ENCODE results near the gene FREM2. TPM values are rescaled to one million over a fixed set of nuclear protein-coding genes. Genes with fewer than 3 reads are reported as not detected.
A peak's percentile ranks its signal among the peaks of the same experiment; 100 is the strongest.

Gene FREM2
- total and polyA plus RNA-seq, 4 donors = 1.6 to 58.3 (median 9.4) TPM

GRCh38 chr13:38685431-38685830 lies 1.4 kb upstream of the FREM2 start:
- 53 to 60% methylated on average over 2 of the region's 2 CpGs for WGBS, 2 donors
- Histone ChIP-seq H3K9me3 (ENCODE audit: control insufficient read depth in 4 of 4, insufficient read depth in 3 of 4, low read length in 3 of 4) (no peaks in the 10 kb centered on the region), H3K27ac (ENCODE audit: low read depth in 1 of 2, low read length in 1 of 2) (no peak overlapping the region), H3K4me1 (ENCODE audit: control insufficient read depth in 5 of 5, insufficient read depth in 5 of 5, low read length in 5 of 5) (peaks cover 0 to 17% (median 8%) of the 10 kb centered on the region in 5 donors), H3K27me3 (ENCODE audit: control insufficient read depth in 3 of 3, insufficient read depth in 3 of 3, low read length in 2 of 3) (peaks cover 4 to 22% (median 17%) of the 10 kb centered on the region in 3 donors), H3K36me3 (ENCODE audit: control insufficient read depth in 4 of 4, insufficient read depth in 4 of 4, low read length in 4 of 4) (no peaks in the 10 kb centered on the region), H3K9ac (ENCODE audit: insufficient read depth in 1 of 2, low read length in 2 of 2) (no peak overlapping the region), H3K4me3 (no peak overlapping the region)
- ATAC-seq (ENCODE audit: insufficient read depth, low FRiP score) = no peak
- TF ChIP-seq CTCF (IDR thresholded peaks at IDR 0.05; ENCODE audit: control extremely low read depth, extremely low read depth) = no peak
- DNase-seq = no peak

GRCh38 chr13:38685974-38686576 lies 802 bp upstream of the FREM2 start:
- peaks cover 0 to 17% (median 8%) of the 10 kb centered on the region in 5 donors for H3K4me1 ChIP-seq (ENCODE audit: control insufficient read depth in 5 of 5, insufficient read depth in 5 of 5, low read length in 5 of 5)
- peaks cover 4 to 22% (median 17%) of the 10 kb centered on the region in 3 donors for H3K27me3 ChIP-seq (ENCODE audit: control insufficient read depth in 3 of 3, insufficient read depth in 3 of 3, low read length in 2 of 3)
- no peak for TF ChIP-seq CTCF (IDR thresholded peaks at IDR 0.05; ENCODE audit: control extremely low read depth, extremely low read depth)
- no peaks in the 10 kb centered on the region for H3K9me3 ChIP-seq (ENCODE audit: control insufficient read depth in 4 of 4, insufficient read depth in 3 of 4, low read length in 3 of 4)
- no peak overlapping the region for H3K9ac ChIP-seq (ENCODE audit: insufficient read depth in 1 of 2, low read length in 2 of 2)
- H3K4me3 ChIP-seq = no peak overlapping the region
- WGBS, 2 donors = 1% methylated on average over 14 of the region's 14 CpGs
- DNase-seq (peak in 2 of 3 donors; percentile 58 to 63), ATAC-seq (ENCODE audit: insufficient read depth, low FRiP score) (no peak)
- no peak overlapping the region for H3K27ac ChIP-seq (ENCODE audit: low read depth in 1 of 2, low read length in 1 of 2)
- H3K36me3 ChIP-seq (ENCODE audit: control insufficient read depth in 4 of 4, insufficient read depth in 4 of 4, low read length in 4 of 4) = no peaks in the 10 kb centered on the region

GRCh38 chr13:38687246-38688229 lies 661 bp downstream of the FREM2 start:
- ATAC-seq (ENCODE audit: insufficient read depth, low FRiP score) (peak; percentile 33), DNase-seq (no peak)
- H3K36me3 ChIP-seq (ENCODE audit: control insufficient read depth in 4 of 4, insufficient read depth in 4 of 4, low read length in 4 of 4) = no peaks in the 10 kb centered on the region
- 3% methylated on average over 80 of the region's 80 CpGs for WGBS, 2 donors
- peak overlapping the region; percentile 33 for H3K4me3 ChIP-seq
- peak overlapping the region in 1 of 2 donors; percentile 21 for H3K9ac ChIP-seq (ENCODE audit: insufficient read depth in 1 of 2, low read length in 2 of 2)
- no peaks in the 10 kb centered on the region for H3K9me3 ChIP-seq (ENCODE audit: control insufficient read depth in 4 of 4, insufficient read depth in 3 of 4, low read length in 3 of 4)
- no peak overlapping the region for H3K27ac ChIP-seq (ENCODE audit: low read depth in 1 of 2, low read length in 1 of 2)
- no peak for TF ChIP-seq CTCF (IDR thresholded peaks at IDR 0.05; ENCODE audit: control extremely low read depth, extremely low read depth)
- peaks cover 4 to 22% (median 17%) of the 10 kb centered on the region in 3 donors for H3K27me3 ChIP-seq (ENCODE audit: control insufficient read depth in 3 of 3, insufficient read depth in 3 of 3, low read length in 2 of 3)
- peaks cover 0 to 17% (median 8%) of the 10 kb centered on the region in 5 donors for H3K4me1 ChIP-seq (ENCODE audit: control insufficient read depth in 5 of 5, insufficient read depth in 5 of 5, low read length in 5 of 5)
